T-helper 1 cell treated with Interleukin-12 subunit alpha and Interleukin-12 subunit beta and Interleukin-4 antibody, amounts not matched to agents 30 ng/mL and 1 ng/mL, for 36 hours (primary cell): ENCODE measurements around the gene MAJIN. TPM values are rescaled to one million over a fixed set of nuclear protein-coding genes. Genes with fewer than 3 reads are reported as not detected.
"Not testable (repeated sequence)": the region's sequence is repeated elsewhere in the genome, so short reads cannot be mapped to it uniquely, and the experiment has no call there.

Experiments used
- intact Hi-C: fragments of 100-400 bp; cut with micrococcal nuclease; formaldehyde crosslinking; loops from one replicate; pipeline ENCODE4 v1.15.1; 2024
- total RNA-seq: library from RNA; stranded (reverse); gene quantifications from 2 replicates; pipeline ENCODE4 v1.2.3, GENCODE V29; 2022

The MAJIN gene, protein sequence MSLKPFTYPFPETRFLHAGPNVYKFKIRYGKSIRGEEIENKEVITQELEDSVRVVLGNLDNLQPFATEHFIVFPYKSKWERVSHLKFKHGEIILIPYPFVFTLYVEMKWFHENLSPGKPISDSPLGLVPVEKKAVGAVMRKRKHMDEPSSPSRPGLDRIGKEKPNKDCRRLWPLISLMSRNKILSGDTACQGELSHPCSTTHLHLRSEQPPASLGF
- total RNA-seq: not detected in 2 replicates

GRCh38 chr11:64971421-64972233 lies at the start of gene MAJIN:
Gene MAJIN (minus strand): TSS chr11:64972108. CDS start chr11:64959405, 12,703 bp downstream.
- intact Hi-C loops: loop anchor here (5.0 kb wide), 1 partner anchor 54 kb away; the partner anchor contains the start of gene ATG2A

- intact Hi-C loops: no loop called here
Observed at GRCh38 chr11:65021509-65021908, 49.6 kb upstream of the MAJIN start.

- intact Hi-C loops: no loop called here
Observed at GRCh38 chr11:65021003-65021402, 49.1 kb upstream of the MAJIN start.

GRCh38 chr11:65019824-65020223 lies 47.9 kb upstream of the MAJIN start:
- intact Hi-C loops: no loop called here

- intact Hi-C loops: no loop called here
Observed at GRCh38 chr11:65017937-65018336, 46.0 kb upstream of the MAJIN start.

- intact Hi-C loops: no loop called here
Observed at GRCh38 chr11:65016705-65017104, 44.8 kb upstream of the MAJIN start.

DNA sequence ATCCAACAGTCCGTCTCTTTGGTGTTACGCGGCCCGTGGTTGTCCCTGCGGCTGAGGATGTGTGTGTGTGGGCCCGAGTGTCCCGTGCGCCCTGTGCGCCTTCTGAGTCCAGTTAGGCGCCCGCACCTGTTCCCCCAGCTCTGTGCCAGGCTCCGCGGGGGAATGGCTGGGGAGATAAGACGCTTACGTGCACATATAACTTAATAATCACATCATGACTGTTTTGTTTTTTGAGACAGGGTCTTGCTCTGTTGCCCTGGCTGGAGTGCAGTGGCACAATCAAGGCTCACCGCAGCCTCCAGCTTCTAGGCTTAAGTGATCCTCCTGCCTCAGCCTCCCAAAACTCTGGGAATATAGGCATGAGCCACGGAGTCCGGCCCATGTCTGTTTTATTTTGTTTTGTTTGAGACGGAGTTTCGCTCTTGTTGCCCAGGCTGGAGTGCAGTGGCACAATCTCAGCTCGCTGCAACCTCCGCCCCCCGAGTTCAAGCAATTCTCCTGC lies 42.9 kb upstream of the MAJIN start:
- intact Hi-C loops: loop anchor here (1.0 to 5.0 kb wide), 2 partner anchors 108 to 657 kb away; partner anchors contain the start of genes FAU, MRPL49 and RPS6KA4

GRCh38 chr11:65013888-65014725 lies 42.2 kb upstream of the MAJIN start, which contains the start of gene ARL2:
Gene ARL2 (plus strand): TSS chr11:65014160. CDS start chr11:65014208, 48 bp downstream.
- intact Hi-C loops: loop anchor here (1.0 to 5.0 kb wide), 12 partner anchors 13 to 657 kb away; partner anchors contain the start of genes ATG2A, CDCA5, FAU and MRPL49

DNA sequence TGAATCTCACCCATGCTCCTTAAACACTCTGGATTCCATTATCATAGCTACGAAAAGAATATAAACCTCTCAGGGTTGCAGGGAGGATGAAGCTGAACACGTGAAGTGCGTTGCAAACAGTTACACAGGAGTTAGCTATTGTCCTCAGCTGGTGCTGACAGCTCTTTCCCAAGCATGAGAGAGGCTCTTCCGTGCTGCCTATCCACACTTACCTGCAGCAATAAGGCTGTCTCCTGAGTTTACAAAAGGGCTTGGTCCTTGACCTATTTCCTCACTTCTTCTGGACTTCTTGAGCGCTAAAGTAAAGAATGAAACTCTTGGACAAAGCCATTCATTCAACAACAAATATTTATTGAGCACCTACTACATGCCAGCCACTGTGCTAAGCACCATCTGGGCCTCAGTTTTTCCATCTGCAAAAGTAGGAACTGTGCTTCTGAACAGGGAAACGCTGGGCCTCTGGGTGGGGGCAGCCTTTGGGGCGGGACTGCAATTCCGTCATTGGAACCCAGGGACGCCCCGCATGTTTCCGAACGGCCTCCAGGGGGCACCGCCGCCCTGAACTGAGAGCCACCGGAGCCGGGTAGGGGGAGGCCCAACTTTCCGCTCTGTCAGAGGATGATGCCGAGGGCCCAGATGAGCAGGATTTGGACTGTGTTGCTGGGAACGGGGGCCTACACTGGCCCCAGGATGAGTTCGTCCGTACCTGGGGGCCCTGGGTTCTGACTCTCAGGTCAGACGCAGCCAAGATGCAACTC lies 41.4 kb upstream of the MAJIN start:
- intact Hi-C loops: loop anchor here (1.0 to 5.0 kb wide), 11 partner anchors 14 to 656 kb away; partner anchors contain the start of genes ATG2A, CDCA5, PPP2R5B and RPS6KA4

DNA sequence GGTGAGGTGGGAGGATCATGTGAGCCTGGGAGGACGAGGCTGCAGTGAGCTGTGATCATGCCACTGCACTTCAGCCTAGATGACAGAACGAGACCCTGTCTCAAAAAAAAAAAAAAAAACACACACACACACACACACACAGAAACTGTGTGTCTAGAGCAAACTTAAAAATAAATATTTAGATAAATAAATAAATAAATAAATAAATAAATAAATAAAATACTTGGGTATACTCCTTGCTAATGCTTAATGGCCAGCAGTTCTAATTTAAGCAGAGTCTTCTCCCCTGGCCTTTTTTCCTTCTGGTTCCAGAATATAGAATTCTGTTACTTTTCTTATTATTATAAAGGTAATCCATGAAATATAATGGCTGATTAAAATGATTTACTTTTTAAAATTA lies 37.0 kb upstream of the MAJIN start:
- intact Hi-C loops: no loop called here

DNA sequence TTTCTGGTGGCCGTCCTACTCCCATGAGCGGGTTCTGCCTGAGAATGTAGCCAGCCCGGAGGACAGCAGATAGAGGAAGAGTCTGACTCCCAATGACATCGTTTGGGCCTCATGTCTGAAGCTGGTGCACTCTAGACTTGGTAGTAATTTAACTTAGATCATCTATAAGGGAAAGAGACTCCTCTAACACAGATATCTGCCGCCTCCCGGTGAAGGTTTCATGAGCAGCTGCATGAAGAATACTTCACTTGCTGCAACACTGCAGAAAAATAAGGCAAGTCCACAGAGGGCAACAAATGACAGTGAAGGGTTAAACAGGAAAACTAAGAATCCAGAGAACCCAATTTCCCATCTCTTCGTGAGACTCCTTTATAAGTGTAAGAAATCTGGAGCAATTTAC lies 36.1 kb upstream of the MAJIN start:
- intact Hi-C loops: no loop called here

DNA sequence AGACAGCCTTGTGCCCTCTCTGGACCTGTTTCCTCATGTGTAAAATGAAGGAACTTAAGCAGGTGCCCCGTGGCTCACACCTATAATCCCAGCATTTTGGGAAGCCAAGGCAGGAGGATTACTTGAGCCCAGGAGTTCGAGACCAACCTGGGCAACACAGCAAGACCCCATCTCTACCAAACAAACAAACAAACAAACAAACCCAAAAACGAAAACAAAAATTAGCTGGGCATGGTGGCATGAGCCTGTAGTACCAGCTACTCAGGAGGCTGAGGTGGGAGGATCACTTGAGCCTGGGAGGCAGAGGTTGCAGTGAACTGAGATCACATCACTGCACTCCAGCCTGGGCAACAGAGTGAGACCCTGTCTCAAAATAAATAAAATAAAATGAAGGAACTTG lies 32.1 kb upstream of the MAJIN start:
- intact Hi-C loops: not testable (repeated sequence)

DNA sequence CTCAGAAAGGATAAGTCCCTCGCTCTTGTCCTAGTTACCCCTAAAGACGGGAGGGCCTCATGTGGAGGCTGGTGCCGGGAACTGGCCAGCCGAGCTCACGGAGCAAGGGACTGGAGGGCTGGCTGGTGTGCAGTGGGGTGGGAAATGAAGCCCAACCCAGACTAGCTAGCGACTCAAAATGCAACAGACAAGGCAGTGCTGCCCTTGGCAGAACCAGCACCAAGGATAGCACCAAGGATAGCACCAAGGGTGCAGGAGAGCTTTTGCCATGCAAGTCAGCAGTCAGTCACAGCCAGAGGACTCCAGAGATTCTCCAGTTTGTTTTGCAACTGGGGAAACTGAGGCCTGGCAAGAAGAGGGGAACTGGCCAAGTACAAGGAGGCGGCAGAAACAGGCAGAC lies 31.4 kb upstream of the MAJIN start:
- intact Hi-C loops: no loop called here

DNA sequence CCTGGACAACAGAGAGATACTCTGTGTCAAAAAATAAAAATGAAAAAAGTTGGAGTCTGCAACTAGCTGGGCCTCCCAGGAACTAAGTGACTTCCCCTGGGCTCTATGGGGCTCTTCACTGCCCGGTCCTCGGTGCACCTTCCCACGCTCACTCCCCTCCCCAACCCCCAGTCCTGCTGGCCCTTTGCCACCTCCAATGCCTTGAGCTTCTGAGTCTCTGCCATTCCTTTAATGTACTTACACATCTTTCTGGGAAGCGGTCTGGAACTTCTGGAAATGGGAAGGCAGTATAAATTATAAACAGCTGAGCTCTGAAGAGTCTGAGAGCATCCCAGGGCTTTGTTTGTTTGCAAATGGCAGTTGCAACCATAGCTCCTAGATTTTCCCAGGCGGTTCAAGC lies 30.8 kb upstream of the MAJIN start:
- intact Hi-C loops: no loop called here

- intact Hi-C loops: loop anchor here (5.0 kb wide), 1 partner anchor 47 kb away; no protein-coding TSS in a partner anchor
Observed at GRCh38 chr11:64999478-64999877, 27.6 kb upstream of the MAJIN start.

GRCh38 chr11:64998690-64999431 lies 27.0 kb upstream of the MAJIN start:
- intact Hi-C loops: loop anchor here (5.0 kb wide), 1 partner anchor 47 kb away; no protein-coding TSS in a partner anchor

- intact Hi-C loops: loop anchor here (5.0 kb wide), 1 partner anchor 46 kb away; no protein-coding TSS in a partner anchor
Observed at GRCh38 chr11:64998141-64998540, 26.2 kb upstream of the MAJIN start.

- intact Hi-C loops: loop anchor here (5.0 kb wide), 1 partner anchor 45 kb away; no protein-coding TSS in a partner anchor
Observed at GRCh38 chr11:64996710-64997380, 24.9 kb upstream of the MAJIN start, which contains the start of gene BATF2. Gene BATF2 (minus strand): TSS chr11:64996971. CDS start chr11:64996914, 57 bp downstream.

DNA sequence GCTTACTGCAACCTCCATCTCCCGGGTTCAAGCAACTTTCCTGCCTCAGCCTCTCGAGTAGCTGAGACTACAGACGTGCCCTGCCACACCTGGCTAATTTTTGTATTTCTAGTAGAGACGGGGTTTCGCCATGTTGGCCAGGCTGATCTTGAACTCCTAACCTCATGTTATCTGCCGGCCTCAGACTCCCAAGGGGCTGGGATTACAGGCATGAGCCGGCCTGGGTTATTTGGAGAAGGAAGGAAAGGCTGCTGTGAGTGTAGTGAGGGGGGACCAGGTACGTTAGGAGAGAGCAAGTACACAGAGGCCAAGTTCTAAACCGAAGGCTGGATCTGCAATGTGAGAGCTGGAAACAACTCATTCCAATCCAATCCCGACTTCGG lies 24.4 kb upstream of the MAJIN start:
- intact Hi-C loops: loop anchor here (5.0 kb wide), 1 partner anchor 44 kb away; no protein-coding TSS in a partner anchor
